Measurements from ENCODE around the gene RNF10. TPM values are rescaled to one million over a fixed set of nuclear protein-coding genes. Genes with fewer than 3 reads are reported as not detected.

The RNF10 gene
- total RNA-seq, 4 donors from 2014 or later = 124 to 217 (median 167) TPM

DNA sequence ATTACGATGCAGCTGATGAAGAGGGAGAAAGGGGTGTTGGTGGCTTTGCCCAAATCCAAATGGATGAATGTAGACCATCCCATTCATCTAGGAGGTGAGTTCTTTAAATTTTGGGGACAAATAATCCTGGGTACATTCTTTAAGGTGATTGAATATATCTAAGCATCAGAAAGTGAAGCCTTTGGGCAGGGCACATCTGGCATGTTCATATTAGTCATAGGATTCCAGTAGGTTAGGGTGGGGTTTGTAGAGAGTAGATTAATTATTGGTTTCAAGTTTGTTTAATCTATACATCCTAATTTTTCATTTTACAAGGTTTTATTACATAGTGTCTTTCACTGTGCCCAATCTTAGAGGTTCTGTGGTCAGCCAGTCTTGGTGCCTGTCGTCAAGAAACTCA lies 23.4 kb downstream of the RNF10 start:
- DNase-seq (ENCODE audit: low spot score) = no peak
- ATAC-seq (ENCODE audit: low FRiP score) = no peak
- TF ChIP-seq, protein P1, sequence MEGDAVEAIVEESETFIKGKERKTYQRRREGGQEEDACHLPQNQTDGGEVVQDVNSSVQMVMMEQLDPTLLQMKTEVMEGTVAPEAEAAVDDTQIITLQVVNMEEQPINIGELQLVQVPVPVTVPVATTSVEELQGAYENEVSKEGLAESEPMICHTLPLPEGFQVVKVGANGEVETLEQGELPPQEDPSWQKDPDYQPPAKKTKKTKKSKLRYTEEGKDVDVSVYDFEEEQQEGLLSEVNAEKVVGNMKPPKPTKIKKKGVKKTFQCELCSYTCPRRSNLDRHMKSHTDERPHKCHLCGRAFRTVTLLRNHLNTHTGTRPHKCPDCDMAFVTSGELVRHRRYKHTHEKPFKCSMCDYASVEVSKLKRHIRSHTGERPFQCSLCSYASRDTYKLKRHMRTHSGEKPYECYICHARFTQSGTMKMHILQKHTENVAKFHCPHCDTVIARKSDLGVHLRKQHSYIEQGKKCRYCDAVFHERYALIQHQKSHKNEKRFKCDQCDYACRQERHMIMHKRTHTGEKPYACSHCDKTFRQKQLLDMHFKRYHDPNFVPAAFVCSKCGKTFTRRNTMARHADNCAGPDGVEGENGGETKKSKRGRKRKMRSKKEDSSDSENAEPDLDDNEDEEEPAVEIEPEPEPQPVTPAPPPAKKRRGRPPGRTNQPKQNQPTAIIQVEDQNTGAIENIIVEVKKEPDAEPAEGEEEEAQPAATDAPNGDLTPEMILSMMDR (IDR thresholded peaks at IDR 0.05) = no peak

DNA sequence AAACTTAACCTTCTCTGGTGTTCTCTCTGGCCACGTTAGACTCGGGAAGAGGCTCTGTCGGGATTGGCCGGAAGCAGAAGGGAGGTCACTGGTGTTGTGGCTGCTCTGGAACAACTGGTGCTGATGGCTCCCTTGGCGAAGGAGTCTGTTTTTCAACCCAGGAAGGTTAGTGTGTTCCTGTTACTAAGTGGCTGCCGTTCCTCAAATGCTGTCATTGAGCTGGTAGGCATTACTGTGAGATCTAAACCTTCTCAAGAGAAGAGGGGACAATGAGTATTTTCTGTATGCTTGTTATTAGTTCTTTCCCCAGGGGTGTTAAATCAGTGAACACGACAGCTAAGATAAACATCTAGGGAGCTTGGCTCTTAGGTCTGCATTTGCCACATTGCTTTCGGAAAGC lies 28.8 kb downstream of the RNF10 start:
- no peak for DNase-seq (ENCODE audit: low spot score)
- TF ChIP-seq, protein P1 (IDR thresholded peaks at IDR 0.05) = no peak
- ATAC-seq (ENCODE audit: low FRiP score) = no peak

DNA sequence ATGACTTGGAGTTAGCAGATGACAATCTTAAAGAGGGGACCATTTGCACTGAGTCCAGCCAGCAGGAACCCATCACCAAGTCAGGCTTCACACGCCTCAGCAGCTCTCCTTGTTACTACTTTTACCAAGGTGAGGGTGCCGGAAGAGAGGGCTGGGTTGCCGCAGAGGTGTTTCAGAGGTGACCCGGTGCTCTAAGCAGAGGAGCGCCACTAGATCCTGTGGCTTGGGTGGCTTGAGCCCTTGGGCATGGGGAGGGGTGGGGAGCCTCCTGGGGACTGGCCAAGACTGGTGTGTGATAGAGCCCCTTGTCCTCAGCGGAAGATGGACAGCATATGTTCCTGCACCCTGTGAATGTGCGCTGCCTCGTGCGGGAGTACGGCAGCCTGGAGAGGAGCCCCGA lies 29.3 kb downstream of the RNF10 start:
- no peak for DNase-seq (ENCODE audit: low spot score)
- no peak for ATAC-seq (ENCODE audit: low FRiP score)

DNA sequence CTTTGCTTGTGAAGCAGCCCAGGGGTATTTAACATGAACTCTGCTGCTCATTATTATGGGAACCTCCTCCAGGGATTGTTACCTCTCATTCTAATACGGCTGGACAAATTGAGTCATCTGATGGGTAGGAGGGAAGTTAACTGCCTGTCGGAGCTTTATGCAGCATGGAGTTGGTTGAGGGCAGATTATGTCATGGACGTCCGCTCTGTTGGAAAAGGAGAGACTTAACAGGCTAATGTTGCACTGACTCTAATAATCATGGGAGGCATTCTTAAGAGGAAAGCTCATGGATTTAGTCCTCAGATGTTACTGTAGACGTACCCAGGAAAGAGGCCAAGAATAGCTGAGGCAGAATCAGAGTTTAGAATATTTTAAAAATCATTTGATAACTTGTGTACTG lies 37.1 kb downstream of the RNF10 start:
- DNase-seq (ENCODE audit: low spot score) (no peak), ATAC-seq (ENCODE audit: low FRiP score) (peak; percentile 41)
- TF ChIP-seq, protein P1 (IDR thresholded peaks at IDR 0.05) = no peak

More for the DNA sequence above, 29.3 kb downstream of the RNF10 start:
- TF ChIP-seq, protein P1 (IDR thresholded peaks at IDR 0.05) = no peak

DNA sequence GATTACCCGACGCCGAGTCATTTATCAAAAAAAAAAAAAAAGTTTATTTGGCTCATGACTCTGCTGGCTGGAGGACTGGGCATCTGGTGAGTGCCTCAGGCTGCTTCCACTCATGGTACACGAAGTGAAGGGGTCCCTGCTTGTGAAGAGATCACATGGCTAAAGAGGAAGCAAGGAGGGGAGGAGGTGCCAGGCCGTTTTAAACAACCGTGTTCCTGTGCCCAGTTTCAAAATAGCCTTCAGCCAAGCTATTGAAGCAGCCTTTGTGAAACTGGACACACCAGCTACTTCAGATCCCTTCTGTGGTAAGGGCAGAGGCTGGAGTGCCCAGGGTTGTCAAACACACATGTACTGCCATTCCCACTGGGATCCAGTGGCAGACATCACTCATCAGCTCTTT lies 39.4 kb downstream of the RNF10 start:
- DNase-seq (ENCODE audit: low spot score) (no peak), ATAC-seq (ENCODE audit: low FRiP score) (no peak)
- TF ChIP-seq, protein P1 (IDR thresholded peaks at IDR 0.05) = no peak

DNA sequence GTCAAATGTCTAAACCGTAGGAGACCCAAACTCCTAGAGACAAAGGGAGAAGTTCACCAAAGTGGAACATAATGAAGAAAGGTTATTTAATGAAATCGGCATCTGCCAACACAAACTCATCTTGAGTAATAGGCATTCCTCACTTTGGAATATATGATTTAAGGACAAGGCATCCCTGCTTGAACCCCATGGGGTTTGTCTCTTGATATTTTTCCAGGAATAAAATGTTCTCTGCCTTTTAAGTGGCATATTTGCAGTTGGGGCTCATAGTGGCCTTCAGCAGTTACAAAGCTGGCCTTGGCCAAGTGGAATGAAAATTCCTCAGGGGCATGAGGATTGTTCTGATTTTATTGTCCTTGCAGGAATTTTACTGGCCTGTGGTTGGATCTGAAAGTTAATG lies 40.0 kb downstream of the RNF10 start:
- TF ChIP-seq, protein P1 (IDR thresholded peaks at IDR 0.05) = no peak
- ATAC-seq (ENCODE audit: low FRiP score) = no peak
- no peak for DNase-seq (ENCODE audit: low spot score)

DNA sequence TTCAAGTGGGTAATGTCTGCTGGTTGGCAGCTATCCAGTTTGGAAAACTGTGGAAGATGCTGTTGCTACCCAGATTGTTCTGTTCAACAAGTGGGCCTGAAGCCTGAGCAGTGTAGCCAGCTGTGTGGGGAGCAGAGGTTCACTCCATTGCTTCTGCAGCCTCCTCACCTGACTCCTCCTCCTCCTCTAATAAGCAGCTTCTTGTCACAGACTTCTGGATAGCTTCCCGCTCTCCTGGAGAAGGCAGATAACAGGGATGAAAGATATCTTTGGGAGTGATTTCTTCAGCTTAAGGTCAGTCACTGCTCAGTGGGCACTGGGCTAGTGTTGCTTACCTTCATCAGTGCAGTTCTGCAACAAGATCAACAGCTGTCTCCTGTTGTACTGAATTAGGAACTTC lies 45.0 kb downstream of the RNF10 start:
- ATAC-seq (ENCODE audit: low FRiP score) (no peak), DNase-seq (ENCODE audit: low spot score) (no peak)
- TF ChIP-seq, protein P1 (IDR thresholded peaks at IDR 0.05) = no peak
